CD4-positive, alpha-beta memory T cell (primary cell): Measurements from ENCODE around the gene LRRC71. TPM values are rescaled to one million over a fixed set of nuclear protein-coding genes. Genes with fewer than 3 reads are reported as not detected.

ENCODE experiments used
- CTCF ChIA-PET: fragments of 350-600 bp; sonication (Branson Sonifier 250); formaldehyde crosslinking; loops from one replicate; lab custom pipeline; 2021; ENCODE audit warnings: inconsistent platforms; ENCODE audit not compliant: partially characterized antibody; lab: Charles Lee
- POLR2A ChIA-PET: fragments of 350-600 bp; sonication (Branson Sonifier 250); formaldehyde crosslinking; loops from one replicate; lab custom pipeline; 2021; ENCODE audit not compliant: partially characterized antibody; lab: Charles Lee
- DNase-seq, 5 donors: peaks; one replicate each; pipeline versions ENCODE4 v3.0.0 to v3.0.0-alpha.2; 2020 to 2022; ENCODE audit warnings: mixed read lengths in 1 of 5
- H3K27ac ChIP-seq: one replicate; pipeline ENCODE4 v1.7.0; 2013; ENCODE audit warnings: low read depth, low read length
- H3K27me3 ChIP-seq: 2 replicates; pipeline ENCODE4 v1.7.0; 2013; ENCODE audit warnings: mild to moderate bottlenecking, low read length, moderate library complexity; ENCODE audit not compliant: insufficient read depth
- H3K36me3 ChIP-seq: 2 replicates; pipeline ENCODE4 v1.7.0; 2013; ENCODE audit warnings: mild to moderate bottlenecking, low read length, moderate library complexity; ENCODE audit not compliant: insufficient read depth
- H3K4me1 ChIP-seq: 2 replicates; pipeline ENCODE4 v1.7.0; 2013; ENCODE audit warnings: mild to moderate bottlenecking, low read length, moderate library complexity; ENCODE audit not compliant: insufficient read depth
- H3K4me3 ChIP-seq, 2 donors: one replicate each; pipeline ENCODE4 v1.7.0; 2013; ENCODE audit warnings: low read length in 2 of 2, mild to moderate bottlenecking in 1 of 2
- H3K9me3 ChIP-seq, 2 donors: one replicate each; pipeline ENCODE4 v1.7.0; 2013; ENCODE audit warnings: low read length in 2 of 2, control low read depth in 1 of 2; ENCODE audit not compliant: control insufficient read depth in 1 of 2
- H3K27ac Mint-ChIP-seq, 7 donors: one replicate each; pipeline ENCODE4 v1.8.0; 2020 to 2021; ENCODE audit warnings: mixed read lengths in 7 of 7, mild to moderate bottlenecking in 6 of 7, inconsistent platforms in 3 of 7, moderate library complexity in 3 of 7
- H3K27me3 Mint-ChIP-seq, 2 donors: one replicate each; pipeline ENCODE4 v1.8.0; 2020 to 2021; ENCODE audit warnings: mixed read lengths in 2 of 2
- H3K36me3 Mint-ChIP-seq, 2 donors: one replicate each; pipeline ENCODE4 v1.8.0; 2020 to 2021; ENCODE audit warnings: mixed read lengths in 2 of 2, inconsistent platforms in 1 of 2, mild to moderate bottlenecking in 1 of 2
- H3K4me1 Mint-ChIP-seq, 4 donors: one replicate each; pipeline ENCODE4 v1.8.0; 2020 to 2021; ENCODE audit warnings: mixed read lengths in 4 of 4, mild to moderate bottlenecking in 1 of 4
- H3K4me3 Mint-ChIP-seq, 8 donors: one replicate each; pipeline ENCODE4 v1.8.0; 2020 to 2021; ENCODE audit warnings: mixed read lengths in 8 of 8, mild to moderate bottlenecking in 7 of 8, moderate library complexity in 6 of 8, inconsistent platforms in 3 of 8
- H3K9me3 Mint-ChIP-seq, 8 donors: one replicate each; pipeline ENCODE4 v1.8.0; 2020 to 2021; ENCODE audit warnings: mixed read lengths in 8 of 8, mild to moderate bottlenecking in 5 of 8, inconsistent platforms in 3 of 8, moderate library complexity in 1 of 8
- intact Hi-C: fragments of 100-400 bp; cut with micrococcal nuclease; formaldehyde crosslinking; loops from one replicate; pipeline ENCODE4 v1.15.1; 2023
- microRNA-seq: library from miRNA; unstranded; fragments of <30 nt; microRNA quantifications from one replicate; pipeline ENCODE4 v1.2.0, GENCODE V29; 2021; ENCODE audit warnings: borderline replicate concordance, borderline number of aligned reads, borderline microRNAs expressed, mixed read lengths
- polyA plus RNA-seq, 2 donors: library from polyadenylated mRNA; unstranded; fragments of 300-500 nt; fragmentation: Illumina TruSeq; gene quantifications; one replicate each; pipeline ENCODE4 v1.2.3, GENCODE V29; 2021
- total RNA-seq, 2 experiments: library from RNA; stranded (reverse); gene quantifications; one replicate each; pipeline ENCODE4 v1.2.3, GENCODE V29; 2021

The LRRC71 gene
- total and polyA plus RNA-seq, 4 experiments from 2014 or later = not detected

DNA sequence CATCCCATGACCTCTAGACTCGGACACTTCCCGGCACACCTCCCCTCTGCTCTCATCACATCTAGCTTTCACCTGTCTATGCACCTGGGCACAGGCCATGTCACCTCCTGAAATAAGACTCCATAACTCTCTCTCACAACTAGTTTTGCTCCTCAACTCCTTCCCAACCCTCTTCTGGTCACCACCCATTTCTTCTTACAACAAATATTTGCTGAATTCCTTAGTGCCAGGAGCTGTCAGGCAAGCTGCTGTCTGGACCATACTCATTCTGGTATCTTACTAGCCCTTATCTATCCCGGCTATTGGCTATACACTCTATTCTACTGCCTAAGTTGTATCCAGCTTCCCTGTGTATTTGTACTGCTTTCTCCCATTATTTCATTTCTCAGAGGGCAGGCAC is 49.1 kb downstream of the LRRC71 start:
- H3K4me3 ChIP-seq = no peak overlapping the region
- intact Hi-C loops = no loop called here
- no peaks in the 10 kb centered on the region for H3K36me3 ChIP-seq
- ChIA-PET CTCF (interaction anchor here (1.1 to 6.7 kb wide), 11 partner anchors 9 to 280 kb away, joined by 3 to 72 read pairs (median 5); partner anchors contain the start of gene NTRK1), POLR2A (no interaction called here)
- H3K9me3 Mint-ChIP-seq = no peaks in the 10 kb centered on the region
- H3K4me3 Mint-ChIP-seq = no peak overlapping the region
- no peak for DNase-seq
- peaks cover under 1 to 3% (median 2%) of the 10 kb centered on the region in 4 donors for H3K4me1 Mint-ChIP-seq
- H3K27me3 ChIP-seq = no peaks in the 10 kb centered on the region
- no peaks in the 10 kb centered on the region for H3K9me3 ChIP-seq
- H3K36me3 Mint-ChIP-seq = no peaks in the 10 kb centered on the region
- peaks cover 12 to 13% of the 10 kb centered on the region in 2 donors for H3K27me3 Mint-ChIP-seq
- peaks cover 2% of the 10 kb centered on the region for H3K4me1 ChIP-seq
- H3K27ac Mint-ChIP-seq = peak overlapping the region in 1 of 7 donors; percentile 77
- H3K27ac ChIP-seq = no peak overlapping the region

DNA sequence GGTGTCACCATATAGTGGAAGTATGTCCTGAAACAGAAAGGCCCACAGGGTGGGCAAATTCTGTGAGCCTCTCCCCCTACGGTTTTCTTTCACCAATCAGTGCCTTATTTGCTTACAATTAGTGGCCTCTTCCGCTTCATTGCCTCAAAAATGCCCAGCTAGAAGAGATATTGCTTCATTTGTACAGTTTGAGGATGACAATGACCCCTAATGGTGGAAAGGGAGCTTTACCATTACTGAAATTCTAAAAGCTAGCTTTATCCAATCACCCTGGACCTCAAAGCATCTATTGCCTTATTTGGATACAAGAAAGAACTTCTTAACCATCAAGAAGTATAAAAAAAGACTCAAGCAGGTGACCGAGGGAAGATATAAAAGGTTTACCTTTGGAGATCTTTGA is 49.6 kb downstream of the LRRC71 start:
- peak in 4 of 5 donors; percentile 4 to 17 (median 10) for DNase-seq
- H3K9me3 ChIP-seq = no peaks in the 10 kb centered on the region
- Mint-ChIP-seq H3K4me1 (peaks cover 0 to 3% (median 0%) of the 10 kb centered on the region in 4 donors), H3K27ac (no peak overlapping the region), H3K36me3 (no peaks in the 10 kb centered on the region), H3K27me3 (peaks cover 12 to 17% of the 10 kb centered on the region in 2 donors), H3K4me3 (no peak overlapping the region), H3K9me3 (no peaks in the 10 kb centered on the region)
- no peaks in the 10 kb centered on the region for H3K36me3 ChIP-seq
- POLR2A ChIA-PET = interaction anchor here (0.7 to 0.8 kb wide), 2 partner anchors 25 to 60 kb away, joined by 3 to 4 read pairs; no protein-coding TSS in a partner anchor
- no peak overlapping the region for H3K4me3 ChIP-seq
- no peaks in the 10 kb centered on the region for H3K4me1 ChIP-seq
- H3K27me3 ChIP-seq = no peaks in the 10 kb centered on the region
- CTCF ChIA-PET = interaction anchor here (0.7 to 6.7 kb wide), 19 partner anchors 10 to 280 kb away, joined by 3 to 72 read pairs (median 4); partner anchors contain the start of genes LRRC71 and NTRK1
- H3K27ac ChIP-seq = no peak overlapping the region
- intact Hi-C loops = loop anchor here (1.0 kb wide), 2 partner anchors 60 to 78 kb away; no protein-coding TSS in a partner anchor

DNA sequence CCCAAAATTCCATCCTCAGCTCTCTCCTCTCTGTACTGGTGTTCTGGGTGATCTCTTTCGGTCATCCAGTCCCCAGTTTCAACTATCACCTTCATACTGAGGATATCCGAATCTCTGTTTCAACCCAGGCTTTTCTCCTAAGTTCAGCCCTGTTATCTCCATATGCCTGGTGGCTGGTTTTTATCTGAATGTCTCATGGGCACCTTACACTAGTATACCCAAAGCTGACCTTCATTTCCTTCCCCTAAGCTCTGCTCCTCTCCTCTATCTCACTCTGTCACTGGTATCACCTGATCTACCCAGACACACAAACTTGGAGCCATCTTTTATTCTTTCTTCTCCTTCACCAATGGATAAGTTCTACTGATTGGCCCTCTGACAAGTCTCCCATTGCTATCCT is 53.0 kb downstream of the LRRC71 start:
- POLR2A ChIA-PET = no interaction called here
- Histone ChIP-seq H3K4me1 (no peaks in the 10 kb centered on the region), H3K27me3 (no peaks in the 10 kb centered on the region), H3K27ac (no peak overlapping the region), H3K4me3 (no peak overlapping the region), H3K9me3 (no peaks in the 10 kb centered on the region), H3K36me3 (no peaks in the 10 kb centered on the region)
- H3K9me3 Mint-ChIP-seq = no peaks in the 10 kb centered on the region
- CTCF ChIA-PET = no interaction called here
- peaks cover 19 to 26% of the 10 kb centered on the region in 2 donors for H3K27me3 Mint-ChIP-seq
- H3K4me3 Mint-ChIP-seq = no peak overlapping the region
- no peak for DNase-seq
- no peaks in the 10 kb centered on the region for H3K4me1 Mint-ChIP-seq
- intact Hi-C loops = no loop called here
- no peak overlapping the region for H3K27ac Mint-ChIP-seq
- H3K36me3 Mint-ChIP-seq = no peaks in the 10 kb centered on the region

DNA sequence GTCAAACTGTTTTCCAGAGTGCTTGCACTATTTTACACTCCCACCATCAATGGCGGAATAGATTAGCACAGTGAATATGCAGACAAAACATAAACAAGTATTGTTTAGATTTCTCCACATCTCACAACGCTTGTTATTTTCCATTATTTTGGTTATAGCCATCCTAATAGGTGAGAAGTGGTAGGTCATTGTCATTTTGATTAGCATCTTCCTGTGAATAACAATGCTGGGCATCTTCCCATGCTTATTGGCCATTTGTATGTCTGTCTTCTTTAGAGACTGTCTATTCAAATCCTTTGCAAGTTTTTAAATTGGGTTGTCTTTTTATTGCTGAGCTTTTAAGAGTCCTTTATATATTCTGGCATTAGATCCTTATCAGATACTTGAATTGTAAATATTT is 54.7 kb downstream of the LRRC71 start:
- DNase-seq = no peak
- intact Hi-C loops = no loop called here
- CTCF ChIA-PET = no interaction called here
- no peaks in the 10 kb centered on the region for H3K36me3 Mint-ChIP-seq
- H3K9me3 Mint-ChIP-seq = no peaks in the 10 kb centered on the region
- H3K4me3 ChIP-seq = no peak overlapping the region
- POLR2A ChIA-PET = no interaction called here
- H3K4me1 ChIP-seq = no peaks in the 10 kb centered on the region
- no peaks in the 10 kb centered on the region for H3K4me1 Mint-ChIP-seq
- H3K27me3 ChIP-seq = no peaks in the 10 kb centered on the region
- H3K4me3 Mint-ChIP-seq = no peak overlapping the region
- no peak overlapping the region for H3K27ac Mint-ChIP-seq
- H3K27me3 Mint-ChIP-seq = peaks cover 27 to 29% of the 10 kb centered on the region in 2 donors
- no peaks in the 10 kb centered on the region for H3K36me3 ChIP-seq
- H3K27ac ChIP-seq = no peak overlapping the region
- no peaks in the 10 kb centered on the region for H3K9me3 ChIP-seq

DNA sequence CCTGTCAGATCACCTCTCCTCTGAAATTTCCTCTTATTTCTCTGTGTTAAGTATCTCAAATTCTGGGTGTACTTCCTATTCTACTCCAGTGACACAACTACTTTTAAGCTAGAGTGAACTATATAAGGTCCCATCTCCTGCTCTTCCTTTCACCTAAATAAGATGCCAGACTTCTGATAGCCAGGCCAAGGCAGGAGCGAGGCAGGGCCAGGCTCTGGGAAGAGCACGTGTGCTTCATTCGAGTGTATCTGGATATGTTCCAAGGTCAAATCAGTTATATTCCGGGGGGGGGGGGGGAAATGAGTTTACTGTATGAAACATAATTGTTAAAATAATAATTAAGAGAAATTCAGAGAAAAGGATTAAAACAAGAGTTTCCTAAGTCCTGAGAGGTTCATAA is 60.1 kb downstream of the LRRC71 start:
- no peak overlapping the region for H3K4me3 ChIP-seq
- POLR2A ChIA-PET = no interaction called here
- no peaks in the 10 kb centered on the region for H3K4me1 Mint-ChIP-seq
- H3K9me3 Mint-ChIP-seq = no peaks in the 10 kb centered on the region
- no peak overlapping the region for H3K4me3 Mint-ChIP-seq
- H3K9me3 ChIP-seq = no peaks in the 10 kb centered on the region
- no peaks in the 10 kb centered on the region for H3K27me3 ChIP-seq
- H3K4me1 ChIP-seq = no peaks in the 10 kb centered on the region
- no peak for DNase-seq
- CTCF ChIA-PET = interaction anchor here (2.9 kb wide), 1 partner anchor 10 kb away, joined by 10 read pairs; no protein-coding TSS in a partner anchor
- peaks cover 32 to 35% of the 10 kb centered on the region in 2 donors for H3K27me3 Mint-ChIP-seq
- no peaks in the 10 kb centered on the region for H3K36me3 Mint-ChIP-seq
- intact Hi-C loops = no loop called here
- no peaks in the 10 kb centered on the region for H3K36me3 ChIP-seq
- H3K27ac ChIP-seq = no peak overlapping the region
- H3K27ac Mint-ChIP-seq = no peak overlapping the region

Small RNAs within 50 kb of the gene (microRNA-seq; reads per million reads assigned to microRNA genes)
- not detected for gene MIR765

Other genes with a start within 250 kb of the LRRC71 start
- not detected for gene NES, start 243.2 kb upstream of the LRRC71 start, total RNA-seq
- gene NES, start 243.2 kb upstream of the LRRC71 start, polyA plus RNA-seq = not detected
- gene CRABP2, start 215.0 kb upstream of the LRRC71 start, total RNA-seq = under 1 TPM; 0.55 to 0.61 TPM
- gene CRABP2, start 215.0 kb upstream of the LRRC71 start, polyA plus RNA-seq = under 1 TPM in 1 of 2 donors, not detected in 1; 0.21 TPM
- 10 to 100 TPM; 30.5 to 35.7 TPM for gene METTL25B, start 192.2 kb upstream of the LRRC71 start, total RNA-seq
- 1 to 10 TPM; 4.6 to 7.5 TPM for gene METTL25B, start 192.2 kb upstream of the LRRC71 start, polyA plus RNA-seq
- gene ISG20L2, start 191.9 kb upstream of the LRRC71 start, total RNA-seq = 10 to 100 TPM; 47.9 to 53.1 TPM
- gene ISG20L2, start 191.9 kb upstream of the LRRC71 start, polyA plus RNA-seq = 10 to 100 TPM; 11.4 to 19.3 TPM
- 10 to 100 TPM; 44.1 to 47.4 TPM for gene MRPL24, start 179.5 kb upstream of the LRRC71 start, total RNA-seq
- gene MRPL24, start 179.5 kb upstream of the LRRC71 start, polyA plus RNA-seq = 100 to 1,000 TPM in 1 of 2 donors, 10 to 100 TPM in 1; 86.7 to 150 TPM
- 10 to 100 TPM; 93.3 to 97.0 TPM for gene HDGF, start 169.0 kb upstream of the LRRC71 start, total RNA-seq
- gene HDGF, start 169.0 kb upstream of the LRRC71 start, polyA plus RNA-seq = 10 to 100 TPM; 23.8 to 49.3 TPM
- 10 to 100 TPM; 60.9 to 61.3 TPM for gene PRCC, start 153.1 kb upstream of the LRRC71 start, total RNA-seq
- 10 to 100 TPM; 32.8 to 52.7 TPM for gene PRCC, start 153.1 kb upstream of the LRRC71 start, polyA plus RNA-seq
- gene SH2D2A, start 103.8 kb upstream of the LRRC71 start, total RNA-seq = 10 to 100 TPM; 55.1 to 63.6 TPM
- 10 to 100 TPM; 29.1 to 53.9 TPM for gene SH2D2A, start 103.8 kb upstream of the LRRC71 start, polyA plus RNA-seq
- gene INSRR, start 61.5 kb upstream of the LRRC71 start, total RNA-seq = under 1 TPM in 1 of 2 experiments, not detected in 1; 0.06 TPM
- gene INSRR, start 61.5 kb upstream of the LRRC71 start, polyA plus RNA-seq = not detected
- under 1 TPM in 1 of 2 experiments, not detected in 1; 0.23 TPM for gene NTRK1, start 59.8 kb upstream of the LRRC71 start, total RNA-seq
- gene NTRK1, start 59.8 kb upstream of the LRRC71 start, polyA plus RNA-seq = not detected
- gene PEAR1, start 26.9 kb upstream of the LRRC71 start, total RNA-seq = under 1 TPM; 0.32 to 0.36 TPM
- gene PEAR1, start 26.9 kb upstream of the LRRC71 start, polyA plus RNA-seq = not detected
- gene ARHGEF11, start 125.1 kb downstream of the LRRC71 start, total RNA-seq = 10 to 100 TPM; 22.7 to 24.1 TPM
- 10 to 100 TPM in 1 of 2 donors, 1 to 10 TPM in 1; 7.9 to 19.1 TPM for gene ARHGEF11, start 125.1 kb downstream of the LRRC71 start, polyA plus RNA-seq
- not detected for gene ETV3L, start 179.2 kb downstream of the LRRC71 start, total RNA-seq
- gene ETV3L, start 179.2 kb downstream of the LRRC71 start, polyA plus RNA-seq = not detected
- gene ETV3, start 217.8 kb downstream of the LRRC71 start, total RNA-seq = 10 to 100 TPM; 30.5 to 31.8 TPM
- 10 to 100 TPM in 1 of 2 donors, 1 to 10 TPM in 1; 7.3 to 11.2 TPM for gene ETV3, start 217.8 kb downstream of the LRRC71 start, polyA plus RNA-seq